Naive thymus-derived CD4-positive, alpha-beta T cell (primary cell): ENCODE measurements around the gene SSNA1. TPM values are rescaled to one million over a fixed set of nuclear protein-coding genes. Genes with fewer than 3 reads are reported as not detected.
"Not testable (repeated sequence)": the region's sequence is repeated elsewhere in the genome, so short reads cannot be mapped to it uniquely, and the experiment has no call there.

Experiments
- ATAC-seq: fragments of 150-1000 bp; cut with Tn5 transposase; 2 replicates; pipeline ENCODE4 v1.10.0; 2021; ENCODE audit warnings: mild to moderate bottlenecking, moderate library complexity
- CTCF ChIA-PET: fragments of 350-600 bp; sonication (Branson Sonifier 250); formaldehyde crosslinking; loops from one replicate; lab custom pipeline; 2021; ENCODE audit warnings: antibody characterized with exemption; lab: Charles Lee
- POLR2A ChIA-PET: fragments of 350-600 bp; sonication (Branson Sonifier 250); formaldehyde crosslinking; loops from one replicate; lab custom pipeline; 2021; ENCODE audit warnings: antibody characterized with exemption, inconsistent platforms; lab: Charles Lee
- DNase-seq, 9 donors: peaks; one replicate each; pipeline versions ENCODE4 v3.0.0 to v3.0.0-alpha.2; 2020 to 2022; ENCODE audit warnings: mixed read lengths in 1 of 9
- H3K27ac ChIP-seq: one replicate; pipeline ENCODE4 v1.7.0; 2013; ENCODE audit warnings: mild to moderate bottlenecking, low read depth, low read length, moderate library complexity
- H3K27me3 ChIP-seq, 2 donors: one replicate each; pipeline ENCODE4 v1.7.0; 2013; ENCODE audit warnings: low read length in 2 of 2, mild to moderate bottlenecking in 2 of 2, moderate library complexity in 2 of 2; ENCODE audit not compliant: control insufficient read depth in 2 of 2, insufficient read depth in 2 of 2
- H3K36me3 ChIP-seq, 3 experiments: 1 replicate in 2 of 3; 2 replicates in 1 of 3; pipeline ENCODE4 v1.7.0; 2013; ENCODE audit warnings: low read length in 3 of 3, mild to moderate bottlenecking in 3 of 3, moderate library complexity in 1 of 3; ENCODE audit not compliant: insufficient read depth in 3 of 3, control insufficient read depth in 2 of 3
- H3K4me1 ChIP-seq, 2 donors: one replicate each; pipeline ENCODE4 v1.7.0; 2013; ENCODE audit warnings: low read length in 2 of 2, mild to moderate bottlenecking in 2 of 2, moderate library complexity in 1 of 2; ENCODE audit not compliant: control insufficient read depth in 2 of 2, insufficient read depth in 2 of 2
- H3K4me3 ChIP-seq: 2 replicates; pipeline ENCODE4 v1.7.0; 2013; ENCODE audit warnings: mild to moderate bottlenecking, low read length
- H3K9me3 ChIP-seq, 3 experiments: 1 replicate in 2 of 3; 2 replicates in 1 of 3; pipeline ENCODE4 v1.7.0; 2013; ENCODE audit warnings: low read length in 3 of 3; ENCODE audit not compliant: control insufficient read depth in 2 of 3
- H3K27ac Mint-ChIP-seq, 9 donors: one replicate each; pipeline ENCODE4 v1.8.0; 2020 to 2022; ENCODE audit warnings: mixed read lengths in 9 of 9, mild to moderate bottlenecking in 8 of 9, moderate library complexity in 5 of 9, inconsistent platforms in 2 of 9
- H3K27me3 Mint-ChIP-seq, 5 donors: one replicate each; pipeline ENCODE4 v1.8.0; 2021 to 2022; ENCODE audit warnings: mixed read lengths in 5 of 5, mild to moderate bottlenecking in 1 of 5
- H3K36me3 Mint-ChIP-seq, 5 donors: one replicate each; pipeline ENCODE4 v1.8.0; 2020 to 2022; ENCODE audit warnings: mixed read lengths in 5 of 5, mild to moderate bottlenecking in 3 of 5, inconsistent platforms in 1 of 5
- H3K4me1 Mint-ChIP-seq, 7 donors: one replicate each; pipeline ENCODE4 v1.8.0; 2020 to 2022; ENCODE audit warnings: mixed read lengths in 7 of 7, mild to moderate bottlenecking in 3 of 7, inconsistent platforms in 1 of 7
- H3K4me3 Mint-ChIP-seq, 10 donors: one replicate each; pipeline ENCODE4 v1.8.0; 2020 to 2022; ENCODE audit warnings: mild to moderate bottlenecking in 10 of 10, mixed read lengths in 10 of 10, moderate library complexity in 6 of 10, inconsistent platforms in 2 of 10
- H3K9me3 Mint-ChIP-seq, 11 donors: one replicate each; pipeline ENCODE4 v1.8.0; 2020 to 2022; ENCODE audit warnings: mixed read lengths in 11 of 11, mild to moderate bottlenecking in 4 of 11, inconsistent platforms in 1 of 11, moderate library complexity in 1 of 11
- intact Hi-C, 2 donors: fragments of 100-400 bp; cut with micrococcal nuclease; formaldehyde crosslinking; loops; one replicate each; pipeline ENCODE4 v1.15.1; 2023
- microRNA-seq: library from miRNA; unstranded; fragments of <30 nt; microRNA quantifications from one replicate; pipeline ENCODE4 v1.2.0, GENCODE V29; 2022; ENCODE audit warnings: borderline microRNAs expressed
- polyA plus RNA-seq, 2 donors: library from polyadenylated mRNA; unstranded; fragments of 300-500 nt; fragmentation: Illumina TruSeq; gene quantifications; one replicate each; pipeline ENCODE4 v1.2.3, GENCODE V29; 2021
- total RNA-seq, 6 experiments: library from RNA in 5 of 6; stranded (reverse) in 5 of 6; gene quantifications; 1 replicate in 5 of 6; 2 replicates in 1 of 6; pipeline ENCODE4 v1.2.3 and lab custom pipeline; 2021 to 2026

SSNA1 gene
- total and polyA plus RNA-seq, 7 experiments from 2014 or later: 37.9 to 133 (median 47.0) TPM

DNA sequence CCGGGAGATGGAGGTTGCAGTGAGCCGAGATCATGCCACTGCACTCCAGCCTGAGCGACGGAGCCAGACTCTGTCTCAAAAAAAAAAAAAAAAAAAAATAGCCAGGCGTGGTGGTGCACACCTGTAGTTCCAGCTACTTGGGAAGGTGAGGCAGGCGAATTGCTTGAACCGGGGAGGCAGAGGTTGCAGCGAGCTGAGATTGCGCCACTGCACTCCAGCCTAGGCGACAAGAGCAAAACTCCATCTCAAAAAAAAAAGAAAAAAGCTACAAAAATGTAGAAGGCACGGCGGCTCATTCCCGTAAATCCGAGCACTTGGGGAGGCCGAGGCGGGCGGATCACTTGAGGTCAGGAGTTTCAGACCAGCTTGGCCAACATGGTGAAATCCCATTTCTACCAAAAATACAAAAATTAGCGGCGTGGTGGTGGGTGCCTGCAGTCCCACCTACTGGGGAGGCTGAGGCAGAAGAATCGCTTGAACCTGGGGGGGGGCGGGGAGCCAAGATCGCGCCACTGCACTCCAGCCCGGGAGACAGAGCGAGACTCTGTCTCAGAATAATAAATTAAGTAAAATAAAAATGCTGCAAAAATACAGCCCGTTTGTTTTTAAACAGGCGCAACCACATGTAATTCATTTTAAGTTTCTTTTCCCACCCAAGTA lies 51.2 kb downstream of the SSNA1 start:
- ChIA-PET CTCF (interaction anchor here (0.7 to 1.3 kb wide), 4 partner anchors 15 to 454 kb away, joined by 3 to 9 read pairs (median 5); partner anchors contain the start of gene NELFB), POLR2A (interaction anchor here (0.6 to 10.7 kb wide), 17 partner anchors 14 to 248 kb away, joined by 3 to 168 read pairs (median 9); partner anchors contain the start of genes ANAPC2, EXD3, MAN1B1 and NELFB)
- Histone ChIP-seq H3K4me3 (peak overlapping the region; percentile 72), H3K36me3 (peaks cover 0 to 19% (median 9%) of the 10 kb centered on the region in 3 experiments), H3K4me1 (peaks cover 15 to 24% of the 10 kb centered on the region in 2 donors), H3K27ac (peak overlapping the region; percentile 83)
- not testable (repeated sequence) for H3K27me3 ChIP-seq, ATAC-seq, H3K9me3 ChIP-seq, H3K9me3 Mint-ChIP-seq, DNase-seq, H3K27me3 Mint-ChIP-seq
- Mint-ChIP-seq H3K4me1 (peaks cover 12 to 35% (median 21%) of the 10 kb centered on the region in 7 donors), H3K4me3 (peak overlapping the region; percentile 70 to 93 (median 82)), H3K36me3 (peaks cover 0 to 14% (median 4%) of the 10 kb centered on the region in 5 donors), H3K27ac (peak overlapping the region in 6 of 9 donors; percentile 52 to 69 (median 62))
- intact Hi-C loops: loop anchor here (2.0 to 5.0 kb wide), 6 partner anchors 51 to 827 kb away; partner anchors contain the start of genes ANAPC2 (in 1 of the 2), ARRDC1 (in 1 of the 2), ENTR1 (in 1 of the 2) and NPDC1 (in 1 of the 2)

Small RNA genes within 50 kb of the gene (microRNA-seq; reads per million reads assigned to microRNA genes)
- gene MIR3621: not detected

Other genes starting within 250 kb of the SSNA1 start
Only the 30 nearest of the 33 such genes appear.
- gene PTGDS, start 211.2 kb upstream of the SSNA1 start, total RNA-seq: 10 to 100 TPM in 1 of 5 experiments, 1 to 10 TPM in 3, under 1 TPM in 1; 0.97 to 68.7 (median 4.3) TPM
- not detected for gene PTGDS, start 211.2 kb upstream of the SSNA1 start, polyA plus RNA-seq
- gene LCNL1, start 205.7 kb upstream of the SSNA1 start, total RNA-seq: 1 to 10 TPM in 1 of 5 experiments, under 1 TPM in 2, not detected in 2; 0.12 to 1.9 (median 0.13) TPM
- not detected for gene LCNL1, start 205.7 kb upstream of the SSNA1 start, polyA plus RNA-seq
- gene PAXX, start 196.3 kb upstream of the SSNA1 start, total RNA-seq: 10 to 100 TPM; 54.8 to 78.2 (median 68.0) TPM
- 10 to 100 TPM; 49.3 to 59.1 TPM for gene PAXX, start 196.3 kb upstream of the SSNA1 start, polyA plus RNA-seq
- gene CLIC3, start 192.1 kb upstream of the SSNA1 start, total RNA-seq: 10 to 100 TPM in 1 of 5 experiments, 1 to 10 TPM in 1, under 1 TPM in 2, not detected in 1; 0.46 to 13.0 (median 1.4) TPM
- gene CLIC3, start 192.1 kb upstream of the SSNA1 start, polyA plus RNA-seq: under 1 TPM; 0.31 to 0.77 TPM
- 100 to 1,000 TPM in 1 of 5 experiments, 10 to 100 TPM in 4; 18.4 to 112 (median 26.7) TPM for gene ABCA2, start 160.4 kb upstream of the SSNA1 start, total RNA-seq
- gene ABCA2, start 160.4 kb upstream of the SSNA1 start, polyA plus RNA-seq: 1 to 10 TPM; 1.8 to 2.5 TPM
- 1 to 10 TPM in 1 of 5 experiments, under 1 TPM in 3, not detected in 1; 0.27 to 4.6 (median 0.50) TPM for gene FUT7, start 156.6 kb upstream of the SSNA1 start, total RNA-seq
- gene FUT7, start 156.6 kb upstream of the SSNA1 start, polyA plus RNA-seq: under 1 TPM; 0.06 to 0.25 TPM
- gene NPDC1, start 142.5 kb upstream of the SSNA1 start, total RNA-seq: 10 to 100 TPM in 2 of 5 experiments, 1 to 10 TPM in 3; 2.3 to 37.5 (median 7.4) TPM
- 1 to 10 TPM in 1 of 2 donors, under 1 TPM in 1; 0.36 to 1.2 TPM for gene NPDC1, start 142.5 kb upstream of the SSNA1 start, polyA plus RNA-seq
- not detected for gene ENTPD2, start 134.6 kb upstream of the SSNA1 start, total RNA-seq
- not detected for gene ENTPD2, start 134.6 kb upstream of the SSNA1 start, polyA plus RNA-seq
- gene SAPCD2, start 118.1 kb upstream of the SSNA1 start, total RNA-seq: 10 to 100 TPM in 1 of 5 experiments, 1 to 10 TPM in 1, under 1 TPM in 3; 0.16 to 22.1 (median 0.74) TPM
- gene SAPCD2, start 118.1 kb upstream of the SSNA1 start, polyA plus RNA-seq: under 1 TPM in 1 of 2 donors, not detected in 1; 0.18 TPM
- 10 to 100 TPM; 11.6 to 27.6 (median 15.2) TPM for gene UAP1L1, start 111.2 kb upstream of the SSNA1 start, total RNA-seq
- 1 to 10 TPM in 1 of 2 donors, under 1 TPM in 1; 0.71 to 1.4 TPM for gene UAP1L1, start 111.2 kb upstream of the SSNA1 start, polyA plus RNA-seq
- gene MAN1B1, start 101.7 kb upstream of the SSNA1 start, total RNA-seq: 10 to 100 TPM; 57.3 to 74.2 (median 70.2) TPM
- 10 to 100 TPM; 36.0 to 51.2 TPM for gene MAN1B1, start 101.7 kb upstream of the SSNA1 start, polyA plus RNA-seq
- gene DPP7, start 73.9 kb upstream of the SSNA1 start, total RNA-seq: 100 to 1,000 TPM; 235 to 328 (median 298) TPM
- gene DPP7, start 73.9 kb upstream of the SSNA1 start, polyA plus RNA-seq: 100 to 1,000 TPM in 1 of 2 donors, 10 to 100 TPM in 1; 86.9 to 120 TPM
- not detected for gene GRIN1, start 49.5 kb upstream of the SSNA1 start, total RNA-seq
- gene GRIN1, start 49.5 kb upstream of the SSNA1 start, polyA plus RNA-seq: not detected
- gene LRRC26, start 18.6 kb upstream of the SSNA1 start, total RNA-seq: under 1 TPM in 1 of 5 experiments, not detected in 4; 0.42 TPM
- gene LRRC26, start 18.6 kb upstream of the SSNA1 start, polyA plus RNA-seq: not detected
- not detected for gene TMEM210, start 16.6 kb upstream of the SSNA1 start, total RNA-seq
- gene TMEM210, start 16.6 kb upstream of the SSNA1 start, polyA plus RNA-seq: not detected
- gene ANAPC2, start 116 bp upstream of the SSNA1 start, total RNA-seq: 100 to 1,000 TPM in 4 of 5 experiments, 10 to 100 TPM in 1; 77.3 to 147 (median 134) TPM
- gene ANAPC2, start 116 bp upstream of the SSNA1 start, polyA plus RNA-seq: 1 to 10 TPM; 7.4 to 7.8 TPM
- gene TPRN, start 12.1 kb downstream of the SSNA1 start, total RNA-seq: 10 to 100 TPM in 1 of 5 experiments, 1 to 10 TPM in 4; 7.1 to 13.5 (median 8.5) TPM
- gene TPRN, start 12.1 kb downstream of the SSNA1 start, polyA plus RNA-seq: under 1 TPM; 0.35 to 0.54 TPM
- gene TMEM203, start 17.0 kb downstream of the SSNA1 start, total RNA-seq: 10 to 100 TPM; 22.6 to 43.2 (median 34.7) TPM
- gene TMEM203, start 17.0 kb downstream of the SSNA1 start, polyA plus RNA-seq: 100 to 1,000 TPM; 156 to 172 TPM
- 10 to 100 TPM; 32.2 to 42.0 (median 34.0) TPM for gene NDOR1, start 17.0 kb downstream of the SSNA1 start, total RNA-seq
- gene NDOR1, start 17.0 kb downstream of the SSNA1 start, polyA plus RNA-seq: 10 to 100 TPM in 1 of 2 donors, 1 to 10 TPM in 1; 4.5 to 10.3 TPM
- gene RNF208, start 33.6 kb downstream of the SSNA1 start, total RNA-seq: 1 to 10 TPM in 4 of 5 experiments, under 1 TPM in 1; 0.85 to 4.3 (median 1.2) TPM
- not detected for gene RNF208, start 33.6 kb downstream of the SSNA1 start, polyA plus RNA-seq
- under 1 TPM in 3 of 5 experiments, not detected in 2; 0.45 to 0.63 (median 0.46) TPM for gene CYSRT1, start 36.5 kb downstream of the SSNA1 start, total RNA-seq
- under 1 TPM in 1 of 2 donors, not detected in 1; 0.52 TPM for gene CYSRT1, start 36.5 kb downstream of the SSNA1 start, polyA plus RNA-seq
- under 1 TPM in 1 of 5 experiments, not detected in 4; 0.12 TPM for gene RNF224, start 38.8 kb downstream of the SSNA1 start, total RNA-seq
- not detected for gene RNF224, start 38.8 kb downstream of the SSNA1 start, polyA plus RNA-seq
- under 1 TPM in 2 of 5 experiments, not detected in 3; 0.16 TPM for gene SLC34A3, start 42.2 kb downstream of the SSNA1 start, total RNA-seq
- not detected for gene SLC34A3, start 42.2 kb downstream of the SSNA1 start, polyA plus RNA-seq
- gene TUBB4B, start 52.6 kb downstream of the SSNA1 start, total RNA-seq: 100 to 1,000 TPM in 1 of 5 experiments, 10 to 100 TPM in 4; 44.2 to 260 (median 87.5) TPM
- gene TUBB4B, start 52.6 kb downstream of the SSNA1 start, polyA plus RNA-seq: 10 to 100 TPM; 17.5 to 49.9 TPM
- gene STPG3, start 62.6 kb downstream of the SSNA1 start, total RNA-seq: not detected
- not detected for gene STPG3, start 62.6 kb downstream of the SSNA1 start, polyA plus RNA-seq
- 10 to 100 TPM; 33.4 to 64.2 (median 38.9) TPM for gene NELFB, start 66.7 kb downstream of the SSNA1 start, total RNA-seq
- gene NELFB, start 66.7 kb downstream of the SSNA1 start, polyA plus RNA-seq: 10 to 100 TPM; 22.9 to 36.5 TPM
- 10 to 100 TPM in 2 of 5 experiments, 1 to 10 TPM in 2, under 1 TPM in 1; 0.84 to 16.6 (median 2.3) TPM for gene TOR4A, start 89.0 kb downstream of the SSNA1 start, total RNA-seq
- under 1 TPM in 1 of 2 donors, not detected in 1; 0.07 TPM for gene TOR4A, start 89.0 kb downstream of the SSNA1 start, polyA plus RNA-seq
- 1 to 10 TPM in 3 of 5 experiments, under 1 TPM in 2; 0.70 to 2.7 (median 1.7) TPM for gene NRARP, start 113.6 kb downstream of the SSNA1 start, total RNA-seq
- gene NRARP, start 113.6 kb downstream of the SSNA1 start, polyA plus RNA-seq: not detected
- 10 to 100 TPM; 11.7 to 27.2 (median 24.7) TPM for gene EXD3, start 234.5 kb downstream of the SSNA1 start, total RNA-seq
- 1 to 10 TPM; 3.5 to 7.6 TPM for gene EXD3, start 234.5 kb downstream of the SSNA1 start, polyA plus RNA-seq
- 10 to 100 TPM in 2 of 5 experiments, 1 to 10 TPM in 2, under 1 TPM in 1; 0.94 to 11.1 (median 6.0) TPM for gene NOXA1, start 234.7 kb downstream of the SSNA1 start, total RNA-seq
- gene NOXA1, start 234.7 kb downstream of the SSNA1 start, polyA plus RNA-seq: 1 to 10 TPM in 1 of 2 donors, under 1 TPM in 1; 0.73 to 2.6 TPM